Medulla oblongata (tissue), 1 donor: ENCODE measurements around the gene PPP2R2C.

Experiments
- DNase-seq: peaks from one replicate; pipeline ENCODE4 v3.0.0-alpha.2; 2015; ENCODE audit errors: extremely low spot score

PPP2R2C gene

GRCh38 chr4:6367371-6367851 is 105.0 kb downstream of the PPP2R2C start:
- no peak for DNase-seq

GRCh38 chr4:6366581-6366980 is 105.8 kb downstream of the PPP2R2C start:
- DNase-seq = no peak

GRCh38 chr4:6365545-6366086 is 106.8 kb downstream of the PPP2R2C start:
- no peak for DNase-seq

- no peak for DNase-seq
Measured at GRCh38 chr4:6364581-6364980, 107.8 kb downstream of the PPP2R2C start.

GRCh38 chr4:6364146-6364545 is 108.3 kb downstream of the PPP2R2C start:
- no peak for DNase-seq

- no peak for DNase-seq
Measured at GRCh38 chr4:6362896-6363295, 109.5 kb downstream of the PPP2R2C start.

GRCh38 chr4:6362243-6362885 is 110.0 kb downstream of the PPP2R2C start:
- DNase-seq = no peak

- DNase-seq = no peak
Measured at GRCh38 chr4:6361076-6361784, 111.2 kb downstream of the PPP2R2C start.

GRCh38 chr4:6360385-6360784 is 112.0 kb downstream of the PPP2R2C start:
- DNase-seq = no peak

GRCh38 chr4:6359536-6360308 is 112.7 kb downstream of the PPP2R2C start:
- DNase-seq = no peak

- DNase-seq = no peak
Measured at GRCh38 chr4:6357476-6357875, 114.9 kb downstream of the PPP2R2C start.

- no peak for DNase-seq
Measured at GRCh38 chr4:6356076-6356560, 116.3 kb downstream of the PPP2R2C start.

GRCh38 chr4:6355052-6355451 is 117.4 kb downstream of the PPP2R2C start:
- no peak for DNase-seq

GRCh38 chr4:6354626-6355025 is 117.8 kb downstream of the PPP2R2C start:
- DNase-seq = no peak

GRCh38 chr4:6354119-6354518 is 118.3 kb downstream of the PPP2R2C start:
- DNase-seq = no peak

GRCh38 chr4:6352031-6352692 is 120.3 kb downstream of the PPP2R2C start:
- no peak for DNase-seq

- DNase-seq = no peak
Measured at GRCh38 chr4:6351246-6352000, 121.0 kb downstream of the PPP2R2C start.

GRCh38 chr4:6350646-6351045 is 121.8 kb downstream of the PPP2R2C start:
- no peak for DNase-seq

- no peak for DNase-seq
Measured at GRCh38 chr4:6349896-6350603, 122.4 kb downstream of the PPP2R2C start.

GRCh38 chr4:6348408-6348807 is 124.0 kb downstream of the PPP2R2C start:
- no peak for DNase-seq
